DND-41 (cell line): Measurements from ENCODE around the gene ASB7.

ENCODE experiments used
- ATAC-seq: fragments of 200-7000 bp; cut with Tn5 transposase; 3 replicates; pipeline ENCODE4 v1.9.1; 2021; ENCODE audit warnings: low read depth; ENCODE audit not compliant: insufficient read depth
- DNase-seq: peaks from one replicate; pipeline ENCODE4 v3.0.0-alpha.2; 2020
- H2AFZ ChIP-seq: 2 replicates; pipeline ENCODE4 v1.6.0; 2012; ENCODE audit warnings: low read depth, low read length
- H3K27ac ChIP-seq: 2 replicates; pipeline ENCODE4 v1.5.1; 2012; ENCODE audit warnings: low read length, inconsistent platforms
- H3K27me3 ChIP-seq: fragments of 200-600 bp; sonication (generic); 2 replicates; pipeline ENCODE4 v1.6.0; 2012; ENCODE audit warnings: low read length, mild to moderate bottlenecking, inconsistent platforms; ENCODE audit not compliant: insufficient read depth, poor library complexity
- H3K36me3 ChIP-seq: 2 replicates; pipeline ENCODE4 v1.5.1; 2012; ENCODE audit warnings: low read length, inconsistent platforms; ENCODE audit not compliant: insufficient read depth
- H3K4me1 ChIP-seq: 2 replicates; pipeline ENCODE4 v1.5.1; 2012; ENCODE audit warnings: mild to moderate bottlenecking, low read length; ENCODE audit not compliant: insufficient read depth
- H3K4me2 ChIP-seq: 2 replicates; pipeline ENCODE4 v1.6.0; 2012; ENCODE audit warnings: mild to moderate bottlenecking, moderate library complexity, low read length, inconsistent platforms; ENCODE audit not compliant: insufficient read depth
- H3K4me3 ChIP-seq, 2 experiments: fragments of 200-600 bp in 1 of 2; shearing (Covaris generic) in 1 of 2; 2 replicates each; pipeline ENCODE4 v1.5.1; 2012 to 2016; ENCODE audit warnings: inconsistent platforms in 2 of 2, low read length in 2 of 2, mild to moderate bottlenecking in 2 of 2, low read depth in 1 of 2, moderate library complexity in 1 of 2
- H3K79me2 ChIP-seq: 2 replicates; pipeline ENCODE4 v1.6.0; 2012; ENCODE audit warnings: low read length, inconsistent platforms; ENCODE audit not compliant: insufficient read depth
- H3K9ac ChIP-seq: 2 replicates; pipeline ENCODE4 v1.6.0; 2012; ENCODE audit warnings: low read depth, mild to moderate bottlenecking, inconsistent platforms, low read length, moderate library complexity
- H3K9me3 ChIP-seq: 2 replicates; pipeline ENCODE4 v1.5.1; 2012; ENCODE audit warnings: low read length, moderate library complexity, mild to moderate bottlenecking, inconsistent platforms; ENCODE audit not compliant: insufficient read depth, severe bottlenecking
- H4K20me1 ChIP-seq: 2 replicates; pipeline ENCODE4 v1.6.0; 2012; ENCODE audit warnings: low read length; ENCODE audit not compliant: insufficient read depth
- CTCF ChIP-seq: IDR thresholded peaks from 2 replicates; pipeline ENCODE4 v1.5.1; 2012; ENCODE audit warnings: borderline replicate concordance, low read length, moderate library complexity, mild to moderate bottlenecking; ENCODE audit not compliant: poor library complexity, severe bottlenecking; ENCODE audit errors: extremely low read depth
- EZH2 ChIP-seq: IDR thresholded peaks from 3 replicates; pipeline ENCODE4 v1.6.1; 2012; ENCODE audit warnings: borderline replicate concordance, low read depth, mild to moderate bottlenecking, moderate library complexity, low read length, inconsistent platforms; ENCODE audit not compliant: severe bottlenecking

ASB7 gene

GRCh38 chr15:100597862-100598261 lies 4.5 kb upstream of the ASB7 start:
- ATAC-seq, result no peak
- DNase-seq, result no peak
- Histone ChIP-seq H3K4me3 (peak overlapping the region in 1 of 2 experiments; percentile 53; a peak in 1 of 4 replicates), H4K20me1 (no peaks in the 10 kb centered on the region), H3K4me1 (peaks cover 51% of the 10 kb centered on the region), H3K79me2 (peaks cover 84% of the 10 kb centered on the region), H3K27me3 (no peaks in the 10 kb centered on the region), H3K9ac (peak overlapping the region; percentile 45), H3K27ac (peak overlapping the region; percentile 61; the same call in 1 of the 2 replicates), H2AFZ (no peak overlapping the region), H3K9me3 (no peaks in the 10 kb centered on the region), H3K4me2 (peak overlapping the region; percentile 72), H3K36me3 (no peaks in the 10 kb centered on the region; the same call in 1 of the 2 replicates)
- TF ChIP-seq CTCF, result no peak
- no peak for TF ChIP-seq EZH2

GRCh38 chr15:100598655-100599054 lies 3.7 kb upstream of the ASB7 start:
- H3K27ac ChIP-seq, result peak overlapping the region; percentile 33; the same call in 1 of the 2 replicates
- H3K4me1 ChIP-seq, result peaks cover 57% of the 10 kb centered on the region
- H3K79me2 ChIP-seq, result peaks cover 87% of the 10 kb centered on the region
- TF ChIP-seq EZH2 (no peak), CTCF (no peak)
- no peaks in the 10 kb centered on the region; the same call in 1 of the 2 replicates for H3K36me3 ChIP-seq
- no peaks in the 10 kb centered on the region for H4K20me1 ChIP-seq
- H2AFZ ChIP-seq, result no peak overlapping the region
- no peak overlapping the region for H3K9ac ChIP-seq
- no peak overlapping the region; a peak in 1 of 4 replicates for H3K4me3 ChIP-seq
- DNase-seq (no peak), ATAC-seq (no peak)
- H3K4me2 ChIP-seq, result peak overlapping the region; percentile 72
- H3K9me3 ChIP-seq, result no peaks in the 10 kb centered on the region
- no peaks in the 10 kb centered on the region for H3K27me3 ChIP-seq

GRCh38 chr15:100601163-100601562 lies 1.2 kb upstream of the ASB7 start:
- H3K36me3 ChIP-seq, result peaks cover 12% of the 10 kb centered on the region
- DNase-seq (peak; percentile 31), ATAC-seq (no peak)
- H3K79me2 ChIP-seq, result peaks cover 79% of the 10 kb centered on the region
- H3K4me3 ChIP-seq, result peak overlapping the region; percentile 71 to 85
- peak overlapping the region; percentile 75 for H3K27ac ChIP-seq
- no peaks in the 10 kb centered on the region for H3K9me3 ChIP-seq
- H3K4me2 ChIP-seq, result peak overlapping the region; percentile 93
- H3K27me3 ChIP-seq, result no peaks in the 10 kb centered on the region
- H4K20me1 ChIP-seq, result no peaks in the 10 kb centered on the region
- TF ChIP-seq CTCF (no peak), EZH2 (no peak)
- peak overlapping the region; percentile 72 for H2AFZ ChIP-seq
- peaks cover 62% of the 10 kb centered on the region for H3K4me1 ChIP-seq
- peak overlapping the region; percentile 68 for H3K9ac ChIP-seq
